SK-N-SH (cell line): ENCODE measurements around the gene MAP2K3. TPM values are rescaled to one million over a fixed set of nuclear protein-coding genes. Genes with fewer than 3 reads are reported as not detected.

ENCODE experiments used
- CTCF ChIA-PET: fragments of 300-600, 350-600 bp; formaldehyde crosslinking; extraction: SDS; loops from one replicate; lab custom pipeline; 2021; lab: Yijun Ruan, JAX
- POLR2A ChIA-PET: fragments of 350-600 bp; sonication (Branson Sonifier 250); formaldehyde crosslinking; extraction: SDS; loops from one replicate; lab custom pipeline; 2020; ENCODE audit warnings: antibody characterized with exemption, inconsistent platforms; lab: Yijun Ruan, JAX
- DNase-seq: peaks from one replicate; pipeline ENCODE4 v3.0.0; 2012
- H2AFZ ChIP-seq: fragments of 200-600 bp; sonication (generic); 2 replicates; pipeline ENCODE4 v1.8.1; 2016; ENCODE audit warnings: antibody characterized with exemption, mild to moderate bottlenecking, low read depth
- H3F3A ChIP-seq: fragments of 200-600 bp; sonication (generic); replicated peaks from 2 replicates; pipeline ENCODE3; 2016; ENCODE audit warnings: antibody characterized with exemption, mild to moderate bottlenecking; ENCODE audit not compliant: insufficient read depth
- H3K27ac ChIP-seq, 2 experiments: fragments of 200-500 bp in 1 of 2; fragments of 200-600 bp in 1 of 2; sonication (Bioruptor generic) in 1 of 2; sonication (generic), shearing (Covaris generic) in 1 of 2; 2 replicates each; pipeline versions ENCODE4 v1.5.1 to v1.6.1; 2014 to 2016; ENCODE audit warnings: low read depth in 2 of 2, inconsistent platforms in 1 of 2, low read length in 1 of 2, mild to moderate bottlenecking in 1 of 2, mixed read lengths in 1 of 2
- H3K27me3 ChIP-seq: fragments of 200-600 bp; sonication (generic), shearing (Covaris generic); 2 replicates; pipeline ENCODE4 v1.6.1; 2016; ENCODE audit warnings: mixed run types; ENCODE audit not compliant: insufficient read depth
- H3K36me3 ChIP-seq, 2 experiments: fragments of 200-500 bp in 1 of 2; fragments of 200-600 bp in 1 of 2; sonication (Bioruptor generic) in 1 of 2; sonication (generic) in 1 of 2; replicated peaks in 1 of 2; 2 replicates each; pipeline versions ENCODE3 to v1.5.1; 2014 to 2016; ENCODE audit warnings: low read length in 1 of 2, mild to moderate bottlenecking in 1 of 2; ENCODE audit not compliant: insufficient read depth in 2 of 2, control insufficient read depth in 1 of 2
- H3K4me1 ChIP-seq, 2 experiments: fragments of 200-500 bp in 1 of 2; fragments of 200-600 bp in 1 of 2; sonication (Bioruptor generic) in 1 of 2; sonication (generic), shearing (Covaris generic) in 1 of 2; 2 replicates each; pipeline versions ENCODE4 v1.5.1 to v1.6.1; 2014 to 2016; ENCODE audit warnings: low read depth in 1 of 2, low read length in 1 of 2, mixed run types in 1 of 2; ENCODE audit not compliant: insufficient read depth in 2 of 2, control insufficient read depth in 1 of 2
- H3K4me2 ChIP-seq: fragments of 200-600 bp; sonication (generic), shearing (Covaris generic); 2 replicates; pipeline ENCODE4 v1.6.1; 2017; ENCODE audit warnings: mixed run types
- H3K4me3 ChIP-seq, 2 experiments: fragments of 200-500 bp in 1 of 2; fragments of 200-600 bp in 1 of 2; sonication (Bioruptor generic) in 1 of 2; sonication (generic), shearing (Covaris generic) in 1 of 2; 2 replicates each; pipeline versions ENCODE4 v1.5.1 to v1.8.1; 2014 to 2016; ENCODE audit warnings: low read depth in 2 of 2, inconsistent platforms in 1 of 2, low read length in 1 of 2, mild to moderate bottlenecking in 1 of 2, mixed read lengths in 1 of 2, moderate library complexity in 1 of 2
- H3K79me2 ChIP-seq: fragments of 200-600 bp; sonication (generic); 2 replicates; pipeline ENCODE4 v1.8.1; 2017; ENCODE audit warnings: mild to moderate bottlenecking; ENCODE audit not compliant: insufficient read depth
- H3K9ac ChIP-seq: fragments of 200-600 bp; sonication (generic); 2 replicates; pipeline ENCODE4 v1.6.1; 2017; ENCODE audit warnings: mixed run types
- H3K9me2 ChIP-seq: fragments of 200-600 bp; sonication (generic); 2 replicates; pipeline ENCODE4 v1.6.1; 2017; ENCODE audit warnings: mixed run types
- H3K9me3 ChIP-seq: fragments of 200-600 bp; sonication (generic); 2 replicates; pipeline ENCODE4 v1.6.1; 2017; ENCODE audit warnings: mixed run types, mild to moderate bottlenecking, moderate library complexity
- H4K20me1 ChIP-seq: fragments of 200-600 bp; sonication (generic); 2 replicates; pipeline ENCODE4 v1.6.1; 2017; ENCODE audit warnings: mild to moderate bottlenecking, mixed run types; ENCODE audit not compliant: insufficient read depth
- CHD2 ChIP-seq: fragments of 150-350 bp; IDR thresholded peaks from 2 replicates; pipeline ENCODE4 v1.6.1; 2018; ENCODE audit warnings: low read length; ENCODE audit not compliant: partially characterized antibody
- EP300 ChIP-seq, 2 experiments: IDR thresholded peaks; 2 replicates each; pipeline versions ENCODE4 v1.4.0 to v1.6.1; 2012; ENCODE audit warnings: borderline replicate concordance in 1 of 2, low read depth in 1 of 2, low read length in 1 of 2
- FOXJ3 ChIP-seq: sonication (generic); formaldehyde crosslinking; IDR thresholded peaks from 2 replicates; pipeline ENCODE4 v1.5.1; 2020; ENCODE audit warnings: mild to moderate bottlenecking, missing genetic modification reagents
- GABPA ChIP-seq: IDR thresholded peaks from 2 replicates; pipeline ENCODE4 v1.4.0; 2012; ENCODE audit warnings: low read depth, mild to moderate bottlenecking
- GATA2 ChIP-seq: sonication (generic); formaldehyde crosslinking; IDR thresholded peaks from 2 replicates; pipeline ENCODE4 v1.5.0; 2020; ENCODE audit warnings: mild to moderate bottlenecking, missing genetic modification reagents
- IRF3 ChIP-seq: fragments of 150-350 bp; IDR thresholded peaks from 2 replicates; pipeline ENCODE4 v1.6.1; 2016; ENCODE audit warnings: mild to moderate bottlenecking, low read depth, low read length
- JUND ChIP-seq: IDR thresholded peaks from 2 replicates; pipeline ENCODE4 v1.4.0; 2012
- MXI1 ChIP-seq: IDR thresholded peaks from 2 replicates; pipeline ENCODE4 v1.6.1; 2012; ENCODE audit warnings: mild to moderate bottlenecking, low read depth, low read length, improper control_type of control experiment
- NFIC ChIP-seq: IDR thresholded peaks from 2 replicates; pipeline ENCODE4 v1.4.0; 2012; ENCODE audit warnings: borderline replicate concordance
- NRF1 ChIP-seq: IDR thresholded peaks from 2 replicates; pipeline ENCODE4 v1.6.1; 2012; ENCODE audit warnings: low read depth, mild to moderate bottlenecking, low read length
- REST ChIP-seq: IDR thresholded peaks from 2 replicates; pipeline ENCODE4 v1.6.1; 2012; ENCODE audit warnings: mild to moderate bottlenecking, low read depth, low read length, moderate library complexity
- SIN3A ChIP-seq: IDR thresholded peaks from 2 replicates; pipeline ENCODE4 v1.6.1; 2012; ENCODE audit warnings: low read depth, mild to moderate bottlenecking, low read length, moderate library complexity, borderline replicate concordance
- TAF1 ChIP-seq: IDR thresholded peaks from 2 replicates; pipeline ENCODE4 v1.6.1; 2012; ENCODE audit warnings: low read depth, mild to moderate bottlenecking, low read length, moderate library complexity, borderline replicate concordance
- TEAD4 ChIP-seq: IDR thresholded peaks from 2 replicates; pipeline ENCODE4 v1.4.0; 2012; ENCODE audit warnings: mild to moderate bottlenecking, borderline replicate concordance; ENCODE audit not compliant: insufficient read depth
- USF1 ChIP-seq: IDR thresholded peaks from 2 replicates; pipeline ENCODE4 v1.4.0; 2012; ENCODE audit warnings: low read depth, borderline replicate concordance
- ZBTB33 ChIP-seq: IDR thresholded peaks from 2 replicates; pipeline ENCODE4 v1.4.0; 2012; ENCODE audit warnings: low read depth, borderline replicate concordance
- WGBS: methylation state at CpG from one replicate; pipeline ENCODE4 v1.1.6; 2017; ENCODE audit warnings: low lambda C conversion rate; 5-methylcytosine and 5-hydroxymethylcytosine counted together
- polyA plus RNA-seq, 3 experiments: library from polyadenylated mRNA; depleted of rRNA; stranded (reverse); fragments of >200 nt; gene quantifications; 2 replicates each; pipeline ENCODE4 v1.2.3, GENCODE V29; 2012

Gene MAP2K3
- polyA plus RNA-seq, 1 of the 3 experiments (the other 2 are of a cell fraction) = 30.0 TPM

- H3K4me1 ChIP-seq = peaks cover 17 to 23% of the 10 kb centered on the region in 2 experiments; a peak in 2 of 4 replicates
- no peak overlapping the region for H3K27ac ChIP-seq
- no peak for TF ChIP-seq USF1
- TF ChIP-seq EP300 (IDR thresholded peaks at IDR 0.05; ENCODE audit: borderline replicate concordance in 1 of 2, low read depth in 1 of 2, low read length in 1 of 2) = no peak
- TF ChIP-seq NRF1 = no peak
- no peak for TF ChIP-seq TAF1
- TF ChIP-seq TEAD4 = no peak
- no peak for TF ChIP-seq REST
- no peak for TF ChIP-seq FOXJ3 (CRISPR knock-in tag)
- TF ChIP-seq GATA2 = no peak
- no peak for TF ChIP-seq NFIC
- TF ChIP-seq JUND = no peak
- TF ChIP-seq IRF3 = no peak
- TF ChIP-seq MXI1 = no peak
- no peak for TF ChIP-seq CHD2
- TF ChIP-seq ZBTB33 = no peak
- no peak for TF ChIP-seq GABPA
- no peak for TF ChIP-seq SIN3A
- no peak overlapping the region for H3K4me2 ChIP-seq
- no peaks in the 10 kb centered on the region for H3K9me3 ChIP-seq
- no peaks in the 10 kb centered on the region for H4K20me1 ChIP-seq
- no peaks in the 10 kb centered on the region for H3K36me3 ChIP-seq
- 68% methylated on average over 6 of the region's 6 CpGs for WGBS
- H3K9me2 ChIP-seq = no peaks in the 10 kb centered on the region
- H3F3A ChIP-seq = peaks cover 23% of the 10 kb centered on the region
- H3K27me3 ChIP-seq = no peaks in the 10 kb centered on the region
- no peak for DNase-seq
- H2AFZ ChIP-seq = no peak overlapping the region
- no peak overlapping the region for H3K9ac ChIP-seq
- H3K4me3 ChIP-seq = no peak overlapping the region
- no peaks in the 10 kb centered on the region for H3K79me2 ChIP-seq
- POLR2A ChIA-PET = no interaction called here
- CTCF ChIA-PET = interaction anchor here (0.7 to 9.0 kb wide), 32 partner anchors 8 to 250 kb away, joined by 3 to 91 read pairs (median 4); partner anchors contain the start of genes DHRS7B and NATD1
Observed at GRCh38 chr17:21279198-21279535, 5.3 kb upstream of the MAP2K3 start.
